HCT116 (cell line): Measurements from ENCODE around the gene HMX3. TPM values are rescaled to one million over a fixed set of nuclear protein-coding genes. Genes with fewer than 3 reads are reported as not detected.

Experiments used
- ATAC-seq: fragments of 200-7000 bp; cut with Tn5 transposase; 2 replicates; pipeline ENCODE4 v1.9.1; 2020; ENCODE audit warnings: mild to moderate bottlenecking, moderate library complexity
- BruUV-seq: library from RNA; stranded (reverse); fragments of 400-500 nt; replicated peaks from 2 replicates; lab custom pipeline; 2021; lab: Mats Ljungman, UMichigan
- CTCF ChIA-PET: fragments of 300-600 bp; sonication (Branson Sonifier 250); formaldehyde crosslinking; loops from one replicate; lab custom pipeline; 2021; ENCODE audit warnings: antibody characterized with exemption; lab: Charles Lee
- POLR2A ChIA-PET: fragments of 300-600, 350-600 bp; sonication (Branson Sonifier 250); formaldehyde crosslinking; loops from one replicate; lab custom pipeline; 2021; ENCODE audit warnings: antibody characterized with exemption; lab: Charles Lee
- RAD21 ChIA-PET, 2 experiments: fragments of 300-600 bp; sonication (Branson Sonifier 250); formaldehyde crosslinking; loops; one replicate each; lab custom pipeline; 2023; ENCODE audit warnings: low total read pairs in 2 of 2; ENCODE audit not compliant: uncharacterized antibody in 2 of 2, unreplicated experiment in 2 of 2, low non-redundant PET in 1 of 2; lab: Charles Lee
- DNase-seq: peaks from one replicate; pipeline ENCODE4 v3.0.0-alpha.2; 2010; ENCODE audit warnings: low read depth, low spot score
- H2AFZ ChIP-seq: fragments of 200-600 bp; shearing (Covaris generic), sonication (generic); 2 replicates; pipeline ENCODE4 v1.6.1; 2017; ENCODE audit warnings: low read depth, mixed run types, mixed read lengths, antibody characterized with exemption, low read length; ENCODE audit not compliant: poor library complexity, severe bottlenecking
- H3K27ac ChIP-seq: 2 replicates; pipeline ENCODE4 v1.5.1; 2012; ENCODE audit warnings: low read depth, low read length
- H3K27me3 ChIP-seq: fragments of 200-600 bp; sonication (generic); 2 replicates; pipeline ENCODE4 v1.6.1; 2016; ENCODE audit warnings: mixed run types, low read length, mixed read lengths; ENCODE audit not compliant: insufficient read depth
- H3K36me3 ChIP-seq, 2 experiments: fragments of 200-500 bp in 1 of 2; fragments of 200-600 bp in 1 of 2; sonication (Bioruptor generic) in 1 of 2; sonication (generic) in 1 of 2; 2 replicates each; pipeline versions ENCODE4 v1.5.1 to v1.6.1; 2014 to 2016; ENCODE audit warnings: low read length in 2 of 2, inconsistent platforms in 1 of 2, mixed read lengths in 1 of 2, mixed run types in 1 of 2; ENCODE audit not compliant: insufficient read depth in 2 of 2, control insufficient read depth in 1 of 2
- H3K4me1 ChIP-seq, 2 experiments: fragments of 200-600 bp in 1 of 2; sonication (generic) in 1 of 2; 2 replicates each; pipeline versions ENCODE4 v1.5.1 to v1.6.1; 2012 to 2017; ENCODE audit warnings: low read length in 2 of 2, inconsistent platforms in 1 of 2, mild to moderate bottlenecking in 1 of 2, mixed read lengths in 1 of 2, mixed run types in 1 of 2, moderate library complexity in 1 of 2; ENCODE audit not compliant: insufficient read depth in 2 of 2, control insufficient read depth in 1 of 2
- H3K4me2 ChIP-seq: fragments of 200-600 bp; sonication (generic); 2 replicates; pipeline ENCODE4 v1.6.1; 2017; ENCODE audit warnings: mixed run types, low read length, mixed read lengths
- H3K4me3 ChIP-seq, 2 experiments: fragments of 200-600 bp in 1 of 2; sonication (generic) in 1 of 2; replicated peaks in 1 of 2; 2 replicates each; pipeline ENCODE4 v1.5.1; 2011 to 2016; ENCODE audit warnings: low read length in 2 of 2, control low read depth in 1 of 2, low read depth in 1 of 2, mild to moderate bottlenecking in 1 of 2, mixed read lengths in 1 of 2, mixed run types in 1 of 2
- H3K79me2 ChIP-seq: fragments of 200-600 bp; sonication (generic); 2 replicates; pipeline ENCODE4 v1.6.1; 2017; ENCODE audit warnings: mild to moderate bottlenecking, mixed run types, low read length, moderate library complexity, mixed read lengths; ENCODE audit not compliant: insufficient read depth
- H3K9ac ChIP-seq: fragments of 200-600 bp; sonication (generic); 2 replicates; pipeline ENCODE4 v1.6.1; 2016; ENCODE audit warnings: low read length, mixed read lengths
- H3K9me2 ChIP-seq: fragments of 200-600 bp; sonication (generic), shearing (Covaris generic); 2 replicates; pipeline ENCODE4 v1.6.1; 2017; ENCODE audit warnings: mixed run types, mild to moderate bottlenecking, moderate library complexity; ENCODE audit not compliant: insufficient read depth
- H3K9me3 ChIP-seq, 2 experiments: fragments of 200-500 bp in 1 of 2; fragments of 200-600 bp in 1 of 2; sonication (Bioruptor generic) in 1 of 2; sonication (generic) in 1 of 2; 2 replicates each; pipeline ENCODE4 v1.6.1; 2014 to 2017; ENCODE audit warnings: low read length in 2 of 2, mixed read lengths in 2 of 2, inconsistent platforms in 1 of 2, low read depth in 1 of 2, mild to moderate bottlenecking in 1 of 2, mixed run types in 1 of 2, moderate library complexity in 1 of 2; ENCODE audit not compliant: control insufficient read depth in 1 of 2, insufficient read depth in 1 of 2
- H4K20me1 ChIP-seq: fragments of 200-600 bp; sonication (generic), shearing (Covaris generic); 2 replicates; pipeline ENCODE4 v1.6.1; 2017; ENCODE audit warnings: mixed run types, mild to moderate bottlenecking, moderate library complexity; ENCODE audit not compliant: insufficient read depth
- CBX3 ChIP-seq: IDR thresholded peaks from 2 replicates; pipeline ENCODE4 v1.6.1; 2012; ENCODE audit warnings: low read depth
- EGR1 ChIP-seq: IDR thresholded peaks from 2 replicates; pipeline ENCODE4 v1.6.1; 2012; ENCODE audit warnings: low read depth
- ELF1 ChIP-seq: IDR thresholded peaks from 2 replicates; pipeline ENCODE4 v1.6.1; 2012; ENCODE audit warnings: low read depth, borderline replicate concordance
- EZH2 ChIP-seq: fragments of 200-600 bp; sonication (generic); IDR thresholded peaks from 2 replicates; pipeline ENCODE4 v1.6.1; 2017; ENCODE audit warnings: antibody characterized with exemption, mixed run types
- EZH2phosphoT487 ChIP-seq: fragments of 200-600 bp; IDR thresholded peaks from 2 replicates; pipeline ENCODE4 v1.6.1; 2018; ENCODE audit warnings: antibody characterized with exemption, borderline replicate concordance
- JUND ChIP-seq: IDR thresholded peaks from 2 replicates; pipeline ENCODE4 v1.6.1; 2012
- POLR2A ChIP-seq: IDR thresholded peaks from 2 replicates; pipeline ENCODE4 v1.7.0; 2011; ENCODE audit warnings: borderline replicate concordance; ENCODE audit not compliant: insufficient read depth, insufficient read length; ENCODE audit errors: extremely low read depth
- POLR2AphosphoS5 ChIP-seq: IDR thresholded peaks from 2 replicates; pipeline ENCODE4 v1.6.1; 2011; ENCODE audit warnings: mild to moderate bottlenecking, low read depth, low read length, moderate library complexity
- RAD21 ChIP-seq: IDR thresholded peaks from 2 replicates; pipeline ENCODE4 v1.6.1; 2012; ENCODE audit warnings: low read depth, mild to moderate bottlenecking
- SIN3A ChIP-seq: IDR thresholded peaks from 2 replicates; pipeline ENCODE4 v1.6.1; 2012; ENCODE audit warnings: low read depth
- SP1 ChIP-seq: IDR thresholded peaks from 2 replicates; pipeline ENCODE4 v1.6.1; 2012; ENCODE audit warnings: low read depth
- TCF7L2 ChIP-seq: IDR thresholded peaks from 2 replicates; pipeline ENCODE4 v1.7.0; 2011; ENCODE audit warnings: borderline replicate concordance, inconsistent platforms; ENCODE audit not compliant: insufficient read depth, insufficient read length; ENCODE audit errors: extremely low read depth
- YY1 ChIP-seq: IDR thresholded peaks from 2 replicates; pipeline ENCODE4 v1.6.1; 2011; ENCODE audit warnings: low read length, low read depth, moderate library complexity, mild to moderate bottlenecking; ENCODE audit not compliant: insufficient replicate concordance; ENCODE audit errors: extremely low read depth
- ZFX ChIP-seq: fragments of 450-650 bp; IDR thresholded peaks from 2 replicates; pipeline ENCODE4 v1.6.1; 2017
- intact Hi-C: fragments of 100-400 bp; cut with micrococcal nuclease; formaldehyde crosslinking; loops from 2 replicates; pipeline ENCODE4 v1.10.0; 2022
- total RNA-seq: library from RNA; stranded (reverse); gene quantifications from one replicate; pipeline ENCODE4 v1.2.1, GENCODE V29; 2021; ENCODE audit not compliant: unreplicated experiment
- TF ChIP-seq, protein P1 (sequence below): IDR thresholded peaks from 2 replicates; pipeline ENCODE4 v1.6.1; 2012
- TF ChIP-seq, protein P2 (sequence below), 3 experiments: fragments of 200-600 bp in 1 of 3; sonication (generic) in 1 of 3; IDR thresholded peaks in 2 of 3; conservative IDR thresholded peaks in 1 of 3; 2 replicates each; pipeline ENCODE4 v1.5.1; 2012 to 2017; ENCODE audit warnings: low read depth in 2 of 3, low read length in 2 of 3, antibody characterized with exemption in 1 of 3, borderline replicate concordance in 1 of 3, control low read depth in 1 of 3, mild to moderate bottlenecking in 1 of 3, mixed read lengths in 1 of 3, mixed run types in 1 of 3, moderate library complexity in 1 of 3; ENCODE audit not compliant: insufficient read depth in 1 of 3
- TF ChIP-seq, protein P3 (sequence below): IDR thresholded peaks from 2 replicates; pipeline ENCODE4 v1.6.1; 2012; ENCODE audit warnings: low read depth
- TF ChIP-seq, protein P4 (sequence below): IDR thresholded peaks from 2 replicates; pipeline ENCODE4 v1.6.1; 2011; ENCODE audit warnings: mild to moderate bottlenecking, low read length, moderate library complexity; ENCODE audit not compliant: insufficient replicate concordance; ENCODE audit errors: extremely low read depth

Gene HMX3
- total RNA-seq, 1 experiment from 2014 or later, result not detected

DNA sequence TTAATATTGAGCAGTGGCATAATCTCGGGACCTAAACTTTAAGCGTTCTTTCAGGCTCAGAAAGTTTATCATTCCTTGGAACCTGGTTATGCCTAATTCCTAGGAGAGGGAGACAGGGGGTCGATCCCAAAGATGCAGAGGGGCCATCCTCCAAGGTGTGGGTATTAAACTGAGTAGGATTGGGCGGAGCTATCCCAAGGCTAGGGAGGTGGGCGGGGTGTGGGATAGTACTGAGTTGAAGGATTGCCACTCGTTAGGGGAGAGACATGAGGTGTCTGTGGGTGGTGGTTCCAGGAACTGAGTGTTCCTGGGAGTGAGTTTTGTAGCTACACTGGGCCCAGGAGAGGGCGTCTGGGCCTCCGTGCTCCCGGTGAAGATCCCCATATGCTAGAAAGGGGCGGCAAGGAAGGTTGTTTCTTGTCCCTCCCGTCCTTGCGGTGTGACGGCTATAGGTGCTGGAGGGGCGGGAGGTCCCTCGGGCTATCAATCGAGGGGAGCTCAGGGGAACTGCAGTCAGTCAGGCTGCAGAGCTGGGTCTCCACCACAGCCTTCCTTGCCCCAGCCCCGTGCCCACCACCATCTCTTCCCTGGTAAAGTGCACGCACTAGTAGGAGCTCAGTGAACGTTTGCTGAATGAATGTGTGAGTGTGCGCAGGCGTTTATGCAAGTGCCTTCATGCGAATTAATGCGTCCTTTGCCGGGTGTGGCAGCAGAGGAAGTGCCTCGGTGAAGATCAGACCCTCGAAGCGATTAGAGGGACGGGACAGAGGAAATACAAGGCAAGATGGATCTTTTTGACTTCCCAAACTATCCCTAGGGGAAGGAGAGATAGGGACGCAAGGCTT lies 9.1 kb downstream of the HMX3 start:
- H3K4me3 ChIP-seq, result no peak overlapping the region
- H3K36me3 ChIP-seq, result no peaks in the 10 kb centered on the region
- intact Hi-C loops, result no loop called here
- POLR2A ChIA-PET, result interaction anchor here (1.7 kb wide), 1 partner anchor 9 kb away, joined by 6 read pairs; the partner anchor contains the start of gene BUB3
- BruUV-seq, result no TSS peak
- no peak overlapping the region for H3K27ac ChIP-seq
- H3K9me2 ChIP-seq, result no peaks in the 10 kb centered on the region
- peaks cover 0 to 4% of the 10 kb centered on the region in 2 experiments; a peak in 1 of 4 replicates for H3K4me1 ChIP-seq
- CTCF ChIA-PET, result interaction anchor here (0.7 kb wide), 1 partner anchor 235 kb away, joined by 3 read pairs; no protein-coding TSS in a partner anchor
- H4K20me1 ChIP-seq, result no peaks in the 10 kb centered on the region
- no peak overlapping the region for H3K4me2 ChIP-seq
- ATAC-seq, result peak; percentile 51
- no peaks in the 10 kb centered on the region for H3K9me3 ChIP-seq
- no peak overlapping the region for H2AFZ ChIP-seq
- no peaks in the 10 kb centered on the region for H3K27me3 ChIP-seq
- DNase-seq, result no peak
- H3K9ac ChIP-seq, result no peak overlapping the region
- RAD21 ChIA-PET, result no interaction called here
- TF ChIP-seq RAD21 (no peak), SP1 (no peak), TCF7L2 (no peak), YY1 (no peak), ELF1 (no peak), POLR2A (no peak), EGR1 (no peak), EZH2phosphoT487 (no peak), JUND (no peak), CBX3 (no peak), ZFX (no peak), EZH2 (no peak), POLR2AphosphoS5 (no peak), SIN3A (no peak)
- TF ChIP-seq, protein P1, sequence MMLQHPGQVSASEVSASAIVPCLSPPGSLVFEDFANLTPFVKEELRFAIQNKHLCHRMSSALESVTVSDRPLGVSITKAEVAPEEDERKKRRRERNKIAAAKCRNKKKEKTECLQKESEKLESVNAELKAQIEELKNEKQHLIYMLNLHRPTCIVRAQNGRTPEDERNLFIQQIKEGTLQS, result no peak
- TF ChIP-seq, protein P2, sequence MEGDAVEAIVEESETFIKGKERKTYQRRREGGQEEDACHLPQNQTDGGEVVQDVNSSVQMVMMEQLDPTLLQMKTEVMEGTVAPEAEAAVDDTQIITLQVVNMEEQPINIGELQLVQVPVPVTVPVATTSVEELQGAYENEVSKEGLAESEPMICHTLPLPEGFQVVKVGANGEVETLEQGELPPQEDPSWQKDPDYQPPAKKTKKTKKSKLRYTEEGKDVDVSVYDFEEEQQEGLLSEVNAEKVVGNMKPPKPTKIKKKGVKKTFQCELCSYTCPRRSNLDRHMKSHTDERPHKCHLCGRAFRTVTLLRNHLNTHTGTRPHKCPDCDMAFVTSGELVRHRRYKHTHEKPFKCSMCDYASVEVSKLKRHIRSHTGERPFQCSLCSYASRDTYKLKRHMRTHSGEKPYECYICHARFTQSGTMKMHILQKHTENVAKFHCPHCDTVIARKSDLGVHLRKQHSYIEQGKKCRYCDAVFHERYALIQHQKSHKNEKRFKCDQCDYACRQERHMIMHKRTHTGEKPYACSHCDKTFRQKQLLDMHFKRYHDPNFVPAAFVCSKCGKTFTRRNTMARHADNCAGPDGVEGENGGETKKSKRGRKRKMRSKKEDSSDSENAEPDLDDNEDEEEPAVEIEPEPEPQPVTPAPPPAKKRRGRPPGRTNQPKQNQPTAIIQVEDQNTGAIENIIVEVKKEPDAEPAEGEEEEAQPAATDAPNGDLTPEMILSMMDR (IDR thresholded peaks at IDR 0.05 in 2 of 3, conservative IDR thresholded peaks at IDR 0.05 in 1 of 3; ENCODE audit: borderline replicate concordance in 1 of 3, insufficient read depth in 1 of 3, low read depth in 2 of 3, low read length in 2 of 3), result no peak
- TF ChIP-seq, protein P3, sequence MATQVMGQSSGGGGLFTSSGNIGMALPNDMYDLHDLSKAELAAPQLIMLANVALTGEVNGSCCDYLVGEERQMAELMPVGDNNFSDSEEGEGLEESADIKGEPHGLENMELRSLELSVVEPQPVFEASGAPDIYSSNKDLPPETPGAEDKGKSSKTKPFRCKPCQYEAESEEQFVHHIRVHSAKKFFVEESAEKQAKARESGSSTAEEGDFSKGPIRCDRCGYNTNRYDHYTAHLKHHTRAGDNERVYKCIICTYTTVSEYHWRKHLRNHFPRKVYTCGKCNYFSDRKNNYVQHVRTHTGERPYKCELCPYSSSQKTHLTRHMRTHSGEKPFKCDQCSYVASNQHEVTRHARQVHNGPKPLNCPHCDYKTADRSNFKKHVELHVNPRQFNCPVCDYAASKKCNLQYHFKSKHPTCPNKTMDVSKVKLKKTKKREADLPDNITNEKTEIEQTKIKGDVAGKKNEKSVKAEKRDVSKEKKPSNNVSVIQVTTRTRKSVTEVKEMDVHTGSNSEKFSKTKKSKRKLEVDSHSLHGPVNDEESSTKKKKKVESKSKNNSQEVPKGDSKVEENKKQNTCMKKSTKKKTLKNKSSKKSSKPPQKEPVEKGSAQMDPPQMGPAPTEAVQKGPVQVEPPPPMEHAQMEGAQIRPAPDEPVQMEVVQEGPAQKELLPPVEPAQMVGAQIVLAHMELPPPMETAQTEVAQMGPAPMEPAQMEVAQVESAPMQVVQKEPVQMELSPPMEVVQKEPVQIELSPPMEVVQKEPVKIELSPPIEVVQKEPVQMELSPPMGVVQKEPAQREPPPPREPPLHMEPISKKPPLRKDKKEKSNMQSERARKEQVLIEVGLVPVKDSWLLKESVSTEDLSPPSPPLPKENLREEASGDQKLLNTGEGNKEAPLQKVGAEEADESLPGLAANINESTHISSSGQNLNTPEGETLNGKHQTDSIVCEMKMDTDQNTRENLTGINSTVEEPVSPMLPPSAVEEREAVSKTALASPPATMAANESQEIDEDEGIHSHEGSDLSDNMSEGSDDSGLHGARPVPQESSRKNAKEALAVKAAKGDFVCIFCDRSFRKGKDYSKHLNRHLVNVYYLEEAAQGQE, result no peak
- TF ChIP-seq, protein P4, sequence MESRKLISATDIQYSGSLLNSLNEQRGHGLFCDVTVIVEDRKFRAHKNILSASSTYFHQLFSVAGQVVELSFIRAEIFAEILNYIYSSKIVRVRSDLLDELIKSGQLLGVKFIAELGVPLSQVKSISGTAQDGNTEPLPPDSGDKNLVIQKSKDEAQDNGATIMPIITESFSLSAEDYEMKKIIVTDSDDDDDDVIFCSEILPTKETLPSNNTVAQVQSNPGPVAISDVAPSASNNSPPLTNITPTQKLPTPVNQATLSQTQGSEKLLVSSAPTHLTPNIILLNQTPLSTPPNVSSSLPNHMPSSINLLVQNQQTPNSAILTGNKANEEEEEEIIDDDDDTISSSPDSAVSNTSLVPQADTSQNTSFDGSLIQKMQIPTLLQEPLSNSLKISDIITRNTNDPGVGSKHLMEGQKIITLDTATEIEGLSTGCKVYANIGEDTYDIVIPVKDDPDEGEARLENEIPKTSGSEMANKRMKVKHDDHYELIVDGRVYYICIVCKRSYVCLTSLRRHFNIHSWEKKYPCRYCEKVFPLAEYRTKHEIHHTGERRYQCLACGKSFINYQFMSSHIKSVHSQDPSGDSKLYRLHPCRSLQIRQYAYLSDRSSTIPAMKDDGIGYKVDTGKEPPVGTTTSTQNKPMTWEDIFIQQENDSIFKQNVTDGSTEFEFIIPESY, result no peak
- TF ChIP-seq, all 23 proteins: peak for 0
- H3K79me2 ChIP-seq, result no peaks in the 10 kb centered on the region
